Nephron progenitor cell (in vitro differentiated cells): ENCODE data around the gene MAP2K5.
"Not testable (repeated sequence)": the region's sequence is repeated elsewhere in the genome, so short reads cannot be mapped to it uniquely, and the experiment has no call there.

Experiments
- DNase-seq: peaks from one replicate; pipeline ENCODE4 v3.0.0; 2021
- H3K27ac Mint-ChIP-seq: 2 replicates; pipeline ENCODE4 v1.8.0; 2021; ENCODE audit warnings: mild to moderate bottlenecking, moderate library complexity, mixed read lengths
- H3K27me3 Mint-ChIP-seq: 2 replicates; pipeline ENCODE4 v1.8.0; 2021; ENCODE audit warnings: mild to moderate bottlenecking, low read depth, mixed read lengths; ENCODE audit not compliant: poor library complexity
- H3K36me3 Mint-ChIP-seq: 2 replicates; pipeline ENCODE4 v1.8.0; 2021; ENCODE audit warnings: low read depth, mixed read lengths
- H3K4me1 Mint-ChIP-seq: 2 replicates; pipeline ENCODE4 v1.8.0; 2021; ENCODE audit warnings: mixed read lengths
- H3K4me3 Mint-ChIP-seq: 2 replicates; pipeline ENCODE4 v1.8.0; 2021; ENCODE audit warnings: mild to moderate bottlenecking, moderate library complexity, mixed read lengths
- H3K9me3 Mint-ChIP-seq: 2 replicates; pipeline ENCODE4 v1.8.0; 2021; ENCODE audit warnings: mild to moderate bottlenecking, moderate library complexity, mixed read lengths
- TF ChIP-seq, protein P1 (sequence below): fragments of 200-600 bp; sonication (generic); IDR thresholded peaks from 2 replicates; pipeline ENCODE4 v1.5.0; 2021; ENCODE audit warnings: antibody characterized with exemption

Gene MAP2K5

GRCh38 chr15:67652586-67652985 is 110.1 kb downstream of the MAP2K5 start:
- Mint-ChIP-seq H3K36me3 (peaks cover 93% of the 10 kb centered on the region), H3K27ac (no peak overlapping the region), H3K4me3 (no peak overlapping the region), H3K9me3 (peaks cover 52% of the 10 kb centered on the region), H3K4me1 (peaks cover 5% of the 10 kb centered on the region), H3K27me3 (no peaks in the 10 kb centered on the region)
- TF ChIP-seq, protein P1, sequence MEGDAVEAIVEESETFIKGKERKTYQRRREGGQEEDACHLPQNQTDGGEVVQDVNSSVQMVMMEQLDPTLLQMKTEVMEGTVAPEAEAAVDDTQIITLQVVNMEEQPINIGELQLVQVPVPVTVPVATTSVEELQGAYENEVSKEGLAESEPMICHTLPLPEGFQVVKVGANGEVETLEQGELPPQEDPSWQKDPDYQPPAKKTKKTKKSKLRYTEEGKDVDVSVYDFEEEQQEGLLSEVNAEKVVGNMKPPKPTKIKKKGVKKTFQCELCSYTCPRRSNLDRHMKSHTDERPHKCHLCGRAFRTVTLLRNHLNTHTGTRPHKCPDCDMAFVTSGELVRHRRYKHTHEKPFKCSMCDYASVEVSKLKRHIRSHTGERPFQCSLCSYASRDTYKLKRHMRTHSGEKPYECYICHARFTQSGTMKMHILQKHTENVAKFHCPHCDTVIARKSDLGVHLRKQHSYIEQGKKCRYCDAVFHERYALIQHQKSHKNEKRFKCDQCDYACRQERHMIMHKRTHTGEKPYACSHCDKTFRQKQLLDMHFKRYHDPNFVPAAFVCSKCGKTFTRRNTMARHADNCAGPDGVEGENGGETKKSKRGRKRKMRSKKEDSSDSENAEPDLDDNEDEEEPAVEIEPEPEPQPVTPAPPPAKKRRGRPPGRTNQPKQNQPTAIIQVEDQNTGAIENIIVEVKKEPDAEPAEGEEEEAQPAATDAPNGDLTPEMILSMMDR = no peak
- no peak for DNase-seq

DNA sequence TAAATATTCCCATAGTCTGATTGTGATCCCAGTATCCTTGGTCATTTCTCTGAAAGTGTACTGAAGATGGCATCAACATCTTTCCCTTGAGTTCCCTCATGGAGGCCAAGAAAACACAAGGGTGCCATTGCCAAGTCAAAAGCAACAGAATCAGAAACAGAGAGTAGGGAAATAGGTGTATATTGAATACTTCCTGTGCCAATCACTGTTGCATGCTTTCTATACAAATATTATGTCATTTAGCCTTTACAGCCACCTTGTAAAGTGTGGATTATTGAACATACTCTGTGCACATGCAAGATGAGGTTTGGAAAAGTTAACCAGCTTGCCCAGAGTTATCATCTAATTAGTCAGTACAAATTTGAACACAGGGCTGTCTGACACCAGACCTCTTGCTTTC is 117.9 kb downstream of the MAP2K5 start:
- Mint-ChIP-seq H3K4me3 (no peak overlapping the region), H3K36me3 (peaks cover 58% of the 10 kb centered on the region), H3K27me3 (no peaks in the 10 kb centered on the region), H3K4me1 (peaks cover 5% of the 10 kb centered on the region), H3K9me3 (peaks cover 13% of the 10 kb centered on the region), H3K27ac (no peak overlapping the region)
- TF ChIP-seq, protein P1 = no peak
- no peak for DNase-seq

GRCh38 chr15:67660874-67661606 is 118.5 kb downstream of the MAP2K5 start:
- Mint-ChIP-seq H3K4me3 (no peak overlapping the region), H3K9me3 (peaks cover 7% of the 10 kb centered on the region), H3K27me3 (no peaks in the 10 kb centered on the region), H3K36me3 (peaks cover 52% of the 10 kb centered on the region), H3K4me1 (peaks cover 5% of the 10 kb centered on the region), H3K27ac (no peak overlapping the region)
- DNase-seq = no peak
- TF ChIP-seq, protein P1 = no peak

- DNase-seq = no peak
- peaks cover 7% of the 10 kb centered on the region for H3K4me1 Mint-ChIP-seq
- H3K27ac Mint-ChIP-seq = no peak overlapping the region
- H3K9me3 Mint-ChIP-seq = peaks cover 12% of the 10 kb centered on the region
- H3K27me3 Mint-ChIP-seq = no peaks in the 10 kb centered on the region
- TF ChIP-seq, protein P1 = no peak
- H3K36me3 Mint-ChIP-seq = peaks cover 18% of the 10 kb centered on the region
- no peak overlapping the region for H3K4me3 Mint-ChIP-seq
Observed at GRCh38 chr15:67670647-67671305, 128.3 kb downstream of the MAP2K5 start.

DNA sequence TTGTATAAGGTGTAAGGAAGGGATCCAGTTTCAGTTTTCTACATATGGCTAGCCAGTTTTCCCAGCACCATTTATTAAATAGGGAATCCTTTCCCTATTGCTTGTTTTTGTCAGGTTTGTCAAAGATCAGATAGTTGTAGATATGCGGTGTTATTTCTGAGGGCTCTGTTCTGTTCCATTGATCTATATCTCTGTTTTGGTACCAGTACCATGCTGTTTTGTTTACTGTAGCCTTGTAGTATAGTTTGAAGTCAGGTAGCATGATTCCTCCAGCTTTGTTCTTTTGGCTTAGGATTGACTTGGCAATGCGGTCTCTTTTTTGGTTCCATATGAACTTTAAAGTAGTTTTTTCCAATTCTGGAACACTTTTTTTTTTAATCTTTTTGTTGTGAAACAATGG is 130.3 kb downstream of the MAP2K5 start:
- DNase-seq, H3K4me3 Mint-ChIP-seq, H3K27me3 Mint-ChIP-seq, H3K27ac Mint-ChIP-seq, H3K4me1 Mint-ChIP-seq: not testable (repeated sequence)
- peaks cover 18% of the 10 kb centered on the region for H3K36me3 Mint-ChIP-seq
- H3K9me3 Mint-ChIP-seq = peaks cover 12% of the 10 kb centered on the region

DNA sequence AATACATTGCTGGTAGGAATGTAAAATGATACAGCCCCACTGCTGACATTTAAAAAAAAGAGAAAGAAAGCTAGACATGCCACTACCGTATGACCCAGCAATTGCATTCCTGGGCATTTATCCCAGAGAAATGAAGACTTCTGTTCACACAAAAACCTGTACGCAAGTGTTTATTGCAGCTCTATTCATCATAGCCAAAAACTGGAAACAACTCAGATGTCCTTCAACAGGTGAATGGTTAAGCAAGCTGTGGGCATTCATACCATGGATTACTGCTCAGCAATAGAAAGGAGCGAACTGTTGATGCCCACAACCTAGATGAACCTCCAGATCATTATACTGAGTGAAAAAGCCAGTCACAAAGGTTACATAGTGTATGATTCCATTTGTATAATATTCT is 132.5 kb downstream of the MAP2K5 start:
- H3K4me3 Mint-ChIP-seq = no peak overlapping the region
- TF ChIP-seq, protein P1 = no peak
- H3K27me3 Mint-ChIP-seq = no peaks in the 10 kb centered on the region
- peaks cover 12% of the 10 kb centered on the region for H3K9me3 Mint-ChIP-seq
- H3K27ac Mint-ChIP-seq = no peak overlapping the region
- DNase-seq = no peak
- peaks cover 27% of the 10 kb centered on the region for H3K36me3 Mint-ChIP-seq
- H3K4me1 Mint-ChIP-seq = peaks cover 4% of the 10 kb centered on the region
